GM19463 (cell line): Measurements from ENCODE around the gene SLC22A17.
A peak's percentile ranks its signal among the peaks of the same experiment; 100 is the strongest.

Source experiments
- ATAC-seq: cut with Tn5 transposase; IDR thresholded peaks from one replicate; pipeline ENCODE4 v1.9.1; 2021; ENCODE audit warnings: mild to moderate bottlenecking, moderate library complexity; ENCODE audit not compliant: unreplicated experiment

SLC22A17 gene

GRCh38 chr14:23316300-23316699 is 36.4 kb downstream of the SLC22A17 start:
- no peak for ATAC-seq

DNA sequence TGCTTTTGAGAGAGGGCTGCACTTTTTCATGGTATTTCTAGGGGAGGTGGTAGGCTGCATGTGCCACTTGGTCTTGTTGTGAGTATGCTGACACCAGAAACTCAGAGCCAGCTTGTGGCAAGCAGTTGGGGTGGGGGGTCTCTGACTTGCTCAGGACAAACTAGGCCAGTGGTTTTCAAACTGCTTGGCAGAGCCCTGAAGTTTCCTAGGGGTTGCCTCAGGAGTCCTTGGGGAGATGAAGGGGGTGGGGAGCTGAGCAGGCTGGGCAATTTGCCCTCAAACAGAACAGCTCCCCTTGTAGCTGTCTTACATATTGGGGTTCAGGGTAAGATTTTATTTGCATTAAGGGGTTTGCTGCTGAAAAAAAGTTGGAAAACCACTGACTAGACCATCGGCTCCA is 42.1 kb downstream of the SLC22A17 start:
- ATAC-seq: no peak

- no peak for ATAC-seq
Observed at GRCh38 chr14:23308721-23309445, 43.8 kb downstream of the SLC22A17 start.

DNA sequence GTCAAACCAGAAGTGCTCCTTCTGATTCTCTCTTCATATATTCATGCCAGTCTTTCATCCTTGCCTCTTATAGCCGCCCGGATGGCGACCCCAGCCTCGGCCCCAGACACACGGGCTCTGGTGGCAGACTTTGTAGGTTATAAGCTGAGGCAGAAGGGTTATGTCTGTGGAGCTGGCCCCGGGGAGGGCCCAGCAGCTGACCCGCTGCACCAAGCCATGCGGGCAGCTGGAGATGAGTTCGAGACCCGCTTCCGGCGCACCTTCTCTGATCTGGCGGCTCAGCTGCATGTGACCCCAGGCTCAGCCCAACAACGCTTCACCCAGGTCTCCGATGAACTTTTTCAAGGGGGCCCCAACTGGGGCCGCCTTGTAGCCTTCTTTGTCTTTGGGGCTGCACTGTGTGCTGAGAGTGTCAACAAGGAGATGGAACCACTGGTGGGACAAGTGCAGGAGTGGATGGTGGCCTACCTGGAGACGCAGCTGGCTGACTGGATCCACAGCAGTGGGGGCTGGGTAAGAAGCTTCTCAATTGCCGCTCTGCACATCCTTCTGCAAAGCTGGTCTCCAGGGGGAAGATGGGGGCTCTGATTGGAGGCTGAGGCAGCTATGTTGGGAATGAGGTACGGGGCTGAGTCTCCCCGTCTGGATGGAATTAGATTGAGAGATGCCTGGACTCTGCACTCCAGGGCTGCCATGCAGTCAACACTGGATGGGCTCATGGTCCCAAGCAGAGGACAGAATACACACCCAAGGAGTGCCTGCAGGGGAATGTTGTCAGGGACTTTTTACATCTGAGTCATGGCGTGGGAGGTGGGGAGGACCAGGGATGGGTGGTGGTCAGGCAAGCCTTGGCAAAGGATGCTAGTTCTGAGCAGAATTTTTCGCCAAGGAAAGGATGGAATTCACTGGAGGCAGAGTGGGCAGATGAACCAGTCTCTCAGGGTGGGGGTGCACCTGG is 44.7 kb downstream of the SLC22A17 start:
- no peak for ATAC-seq

DNA sequence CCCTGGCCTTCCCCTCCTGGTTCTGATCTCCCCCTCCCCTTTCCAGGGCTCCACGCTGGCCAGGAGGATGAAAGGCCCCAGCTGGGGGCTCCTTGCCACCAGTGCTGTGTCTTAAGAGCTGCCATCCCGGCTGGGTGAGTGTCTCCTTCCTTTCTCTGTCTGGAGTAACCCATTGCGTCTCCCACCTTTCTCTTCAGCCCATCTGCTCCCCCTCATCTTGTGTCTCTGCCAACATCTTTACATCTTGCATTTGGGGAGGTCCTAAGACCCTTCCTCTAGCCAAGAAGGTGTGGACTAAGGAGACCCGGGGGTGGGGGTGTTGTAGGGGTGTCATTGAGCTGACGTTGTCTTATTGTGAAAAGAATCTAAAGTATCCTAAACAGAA is 45.5 kb downstream of the SLC22A17 start:
- ATAC-seq: no peak

- peak; percentile 28 for ATAC-seq
Observed at GRCh38 chr14:23306412-23307145, 46.1 kb downstream of the SLC22A17 start, which contains the start of gene BCL2L2. BCL2L2 (plus strand) TSS chr14:23306833; CDS start chr14:23307768, 935 bp downstream.

DNA sequence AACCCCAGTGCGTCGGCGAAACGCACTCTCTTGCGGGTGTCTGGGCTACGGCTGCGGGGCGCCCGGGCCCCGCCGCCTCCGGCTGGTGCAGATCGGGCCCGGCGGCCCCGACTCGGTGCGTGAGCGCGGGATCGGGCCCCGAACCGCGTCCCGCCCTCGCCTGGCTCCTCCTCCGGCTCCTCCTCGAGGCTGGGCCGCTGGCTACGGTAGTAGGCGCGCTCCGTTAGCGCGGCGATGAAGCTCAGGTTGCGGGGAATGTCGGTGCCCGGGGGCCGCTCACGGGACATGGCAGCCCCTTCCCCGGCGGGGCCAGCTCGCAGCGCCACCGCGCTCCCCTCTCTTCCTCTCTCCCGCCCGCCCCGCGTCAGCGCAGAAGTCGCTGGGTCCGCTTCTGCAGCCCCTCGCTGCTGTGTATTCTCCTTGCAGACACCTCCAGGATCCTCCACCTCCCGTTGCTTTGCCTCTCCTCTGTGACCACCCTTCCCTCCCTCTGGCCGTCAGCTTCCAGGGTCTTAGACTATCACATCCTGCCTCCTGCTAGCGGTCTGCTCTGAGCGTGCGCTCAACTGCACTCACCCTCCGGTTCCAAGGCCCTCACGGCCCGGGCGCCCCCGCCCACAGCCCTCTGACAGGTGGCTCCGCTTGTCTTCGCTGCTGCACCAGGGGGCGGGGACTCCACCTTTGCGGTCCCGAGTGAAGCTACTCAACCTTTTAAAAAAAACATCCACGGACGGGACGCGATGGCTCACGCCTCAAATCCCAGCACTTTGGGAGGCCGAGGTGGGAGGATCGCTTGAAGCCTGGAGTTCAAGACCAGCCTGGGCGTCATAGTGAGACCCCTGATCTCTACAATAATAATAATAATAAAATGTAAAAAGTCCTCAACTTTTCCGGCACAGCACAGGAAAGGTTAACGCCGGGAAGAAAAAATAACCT is 50.1 kb downstream of the SLC22A17 start, which contains the start of gene PPP1R3E:
PPP1R3E (minus strand) TSS at position 570 of the 936 bp plus-strand sequence; CDS start at position 287, 283 bp downstream.
- ATAC-seq: peak; percentile 30

DNA sequence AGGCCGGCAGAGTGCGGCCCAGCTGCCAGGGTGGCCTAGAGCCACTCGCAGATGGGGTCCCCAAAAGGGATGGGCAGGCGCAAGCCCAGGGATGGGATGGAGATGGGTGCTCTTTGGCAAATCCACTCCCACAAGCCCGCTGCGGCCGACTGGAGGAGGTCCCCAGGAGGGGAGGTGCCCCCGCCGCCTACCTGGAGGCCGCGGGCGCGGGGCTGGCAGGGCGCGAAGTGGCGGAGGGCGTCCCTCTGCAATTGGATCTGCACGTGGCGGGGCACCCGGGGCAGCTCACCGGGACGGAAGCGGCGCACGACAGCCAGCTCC is 50.8 kb downstream of the SLC22A17 start:
- peak; percentile 4 for ATAC-seq

DNA sequence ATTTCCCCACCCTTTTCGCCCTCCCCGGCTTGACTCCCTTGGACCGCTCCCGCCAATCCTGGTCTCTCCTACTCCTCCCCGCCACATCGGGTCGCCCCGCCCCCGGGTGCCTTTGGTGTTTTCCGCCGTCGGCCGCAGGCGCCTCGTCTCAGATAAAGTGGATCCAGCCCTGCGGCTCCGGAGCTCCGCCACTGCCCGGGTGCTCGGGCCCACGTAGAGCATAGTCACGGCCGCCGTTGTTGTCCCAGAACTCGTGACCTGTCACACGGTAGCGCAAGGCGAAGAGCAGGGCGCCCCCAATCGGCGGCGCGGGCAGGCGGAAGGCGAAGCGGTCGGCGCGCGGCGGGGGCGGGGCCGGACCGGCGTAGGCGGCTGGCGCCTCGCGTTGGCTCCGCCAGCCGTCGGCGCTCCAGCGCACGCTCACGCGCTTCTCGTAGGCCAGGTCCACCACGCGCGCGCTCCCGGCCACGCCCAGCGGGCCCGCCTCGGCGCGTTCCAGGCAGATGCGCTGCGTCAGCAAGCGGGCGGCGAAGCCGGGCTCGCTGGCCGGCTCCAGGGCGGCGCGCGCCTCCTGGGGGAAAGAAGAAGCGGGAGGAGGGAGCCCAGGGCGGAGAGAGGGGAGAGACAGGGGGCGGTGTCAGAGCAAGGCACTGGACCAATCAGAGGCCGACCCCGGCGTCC is 51.3 kb downstream of the SLC22A17 start:
- peak; percentile 72 for ATAC-seq

DNA sequence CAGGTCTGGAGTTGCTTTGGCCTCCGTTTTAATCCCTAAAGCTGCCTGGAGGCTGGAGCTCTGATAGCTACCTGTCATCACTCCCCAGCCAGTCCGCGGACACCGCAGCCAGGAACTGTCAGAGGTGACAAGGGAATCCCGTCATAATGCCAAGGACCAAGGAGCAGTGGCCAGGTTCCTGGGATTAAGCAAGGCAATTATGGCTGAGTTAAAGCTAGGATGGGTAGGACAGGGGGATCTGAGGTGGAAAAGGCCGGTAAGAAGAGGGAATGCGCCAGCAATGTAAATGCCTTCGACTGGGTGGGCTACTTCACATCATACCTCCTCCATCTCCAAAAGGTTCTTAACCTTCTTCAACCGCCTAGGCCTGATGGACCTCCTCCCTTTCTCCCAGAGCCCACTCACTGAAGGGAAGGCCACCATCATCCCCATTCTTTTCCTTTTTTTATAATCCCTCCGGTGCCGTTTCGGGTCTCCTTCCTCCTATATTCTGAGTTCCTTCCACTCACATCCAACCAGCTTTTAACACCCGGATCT is 51.9 kb downstream of the SLC22A17 start:
- ATAC-seq: no peak

DNA sequence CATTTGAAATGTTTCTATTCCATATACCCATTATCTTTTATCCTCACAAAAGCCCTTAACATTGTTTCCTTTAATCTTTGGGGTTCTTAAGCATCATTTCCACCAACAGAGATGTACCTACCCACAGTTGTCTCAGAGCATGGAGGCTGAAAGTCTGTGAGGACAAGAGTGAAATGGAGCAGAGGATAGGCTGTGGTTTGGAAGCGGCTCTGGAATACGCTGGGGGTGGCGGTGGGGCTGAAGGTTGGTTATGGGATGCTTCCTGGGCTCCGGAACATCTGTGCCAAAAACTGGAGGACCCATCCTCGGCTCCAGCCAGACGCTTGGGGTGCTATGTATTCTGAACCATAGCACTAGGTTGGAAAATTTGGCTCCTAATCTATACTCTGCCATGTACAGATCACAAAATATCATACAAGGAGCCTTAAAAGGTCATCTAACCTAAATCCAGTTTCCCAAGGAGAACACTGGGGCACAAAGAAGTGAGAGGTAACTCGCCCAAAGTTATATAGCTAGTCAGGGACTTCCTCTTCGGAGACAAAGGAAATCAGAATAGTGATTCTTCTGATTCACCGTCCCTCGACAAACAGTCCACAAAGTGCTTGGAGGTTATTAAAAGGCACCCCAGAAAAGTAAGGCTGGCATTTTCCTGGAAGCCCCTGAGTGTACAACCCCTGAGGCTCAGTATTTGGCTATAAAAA is 52.6 kb downstream of the SLC22A17 start:
- ATAC-seq: no peak

DNA sequence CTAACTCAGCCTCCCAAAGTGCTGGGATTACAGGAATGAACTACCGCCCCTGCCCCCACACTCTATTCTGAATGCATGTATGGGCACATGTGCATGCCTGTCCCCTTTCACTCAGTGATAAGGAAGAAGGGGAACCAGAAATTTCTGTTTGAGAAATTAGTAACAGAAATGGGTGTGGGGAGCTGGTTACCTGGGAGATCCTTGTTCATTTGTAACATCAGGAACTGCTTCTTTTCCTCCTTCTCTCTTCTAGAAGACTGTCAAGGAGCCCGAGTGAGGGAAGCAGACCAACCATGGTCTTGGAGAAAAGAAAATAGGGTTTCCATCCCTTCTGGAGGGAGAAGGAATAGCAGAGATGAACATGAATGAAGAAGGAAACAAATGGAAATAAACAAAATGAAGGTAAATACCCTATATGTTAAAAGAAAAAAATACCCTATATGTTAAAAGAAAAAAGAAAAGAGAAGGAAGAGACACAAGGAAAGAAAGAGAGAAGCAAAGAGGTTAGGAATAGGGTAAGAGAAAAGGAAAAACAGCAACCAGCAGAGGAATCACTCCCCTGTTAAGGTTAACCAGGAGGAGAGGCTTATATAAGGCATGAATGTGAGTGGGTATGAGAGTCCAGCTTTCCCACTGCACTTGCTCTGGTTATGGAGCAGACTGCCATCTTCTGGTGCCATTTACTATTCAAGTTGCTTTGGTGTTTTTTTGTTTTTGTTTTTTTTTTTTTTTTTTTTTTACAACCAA is 53.3 kb downstream of the SLC22A17 start:
- no peak for ATAC-seq

DNA sequence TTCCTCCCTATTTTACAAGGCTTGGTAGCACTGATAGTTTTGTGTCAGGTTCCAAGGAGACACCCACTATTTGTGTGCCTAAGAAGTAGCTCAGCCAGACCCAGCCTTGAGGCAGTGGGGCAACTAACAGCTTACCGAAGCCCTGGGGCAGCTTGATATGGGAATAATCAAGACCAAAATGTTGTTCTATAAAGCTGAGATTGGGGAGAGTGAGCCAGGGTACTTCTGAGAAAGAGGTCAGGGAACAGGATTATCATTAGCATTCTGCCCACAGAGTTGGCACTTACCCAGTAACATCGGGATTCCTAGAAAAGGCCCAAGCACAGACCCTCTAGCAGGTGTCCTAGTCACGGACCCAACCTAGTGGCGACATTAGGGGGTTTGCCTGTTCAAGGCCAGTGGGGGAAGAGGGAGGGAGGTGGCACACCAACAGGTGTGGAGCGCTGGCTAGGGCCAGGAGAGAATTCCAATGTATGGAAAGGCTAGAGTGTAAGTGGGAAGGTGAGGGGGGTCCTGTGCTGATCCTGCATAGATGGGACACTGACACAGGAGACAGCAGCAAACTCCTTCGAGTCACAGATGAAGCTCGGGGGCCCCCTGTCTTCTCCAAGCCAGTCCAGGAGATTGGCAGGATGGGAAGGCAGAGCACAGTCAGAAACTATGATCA is 54.9 kb downstream of the SLC22A17 start:
- no peak for ATAC-seq

GRCh38 chr14:23297096-23297495 is 55.6 kb downstream of the SLC22A17 start:
- no peak for ATAC-seq
